HEK293 (cell line): ENCODE measurements around the gene OR2T3.
"Not testable (repeated sequence)": the region's sequence is repeated elsewhere in the genome, so short reads cannot be mapped to it uniquely, and the experiment has no call there.

Experiments used
- BCL11A ChIP-seq: fragments of 450-650 bp; formaldehyde crosslinking; IDR thresholded peaks from 2 replicates; pipeline ENCODE4 v1.5.1; 2016; ENCODE audit warnings: low read depth, missing biosample characterization, missing genetic modification characterization
- CTCF ChIP-seq: fragments of 450-650 bp; formaldehyde crosslinking; IDR thresholded peaks from 2 replicates; pipeline ENCODE4 v1.5.1; 2016; ENCODE audit warnings: missing biosample characterization, missing genetic modification characterization
- ZBTB20 ChIP-seq: fragments of 450-650 bp; formaldehyde crosslinking; IDR thresholded peaks from 2 replicates; pipeline ENCODE4 v1.5.1; 2016; ENCODE audit warnings: missing biosample characterization, missing genetic modification characterization
- ZNF292 ChIP-seq: fragments of 450-650 bp; formaldehyde crosslinking; IDR thresholded peaks from 2 replicates; pipeline ENCODE4 v1.5.1; 2016; ENCODE audit warnings: low read depth, missing biosample characterization, missing genetic modification characterization, borderline replicate concordance
- ZNF549 ChIP-seq: fragments of 450-650 bp; IDR thresholded peaks from 2 replicates; pipeline ENCODE4 v1.5.1; 2018; ENCODE audit warnings: missing biosample characterization, missing genetic modification characterization, mild to moderate bottlenecking, inconsistent platforms, moderate library complexity

GRCh38 chr1:248427526-248428191 is 45.5 kb upstream of the OR2T3 start:
- TF ChIP-seq BCL11A (tag by site-specific recombination); CTCF (tag by site-specific recombination); ZBTB20 (tag by site-specific recombination); ZNF549 (tag by site-specific recombination); ZNF292: not testable (repeated sequence)
